ENCODE results near the gene PTPRR. TPM values are rescaled to one million over a fixed set of nuclear protein-coding genes. Genes with fewer than 3 reads are reported as not detected.

PTPRR gene
- total and polyA plus RNA-seq, 4 donors, result 0.02 to 0.08 TPM; not detected in 2

DNA sequence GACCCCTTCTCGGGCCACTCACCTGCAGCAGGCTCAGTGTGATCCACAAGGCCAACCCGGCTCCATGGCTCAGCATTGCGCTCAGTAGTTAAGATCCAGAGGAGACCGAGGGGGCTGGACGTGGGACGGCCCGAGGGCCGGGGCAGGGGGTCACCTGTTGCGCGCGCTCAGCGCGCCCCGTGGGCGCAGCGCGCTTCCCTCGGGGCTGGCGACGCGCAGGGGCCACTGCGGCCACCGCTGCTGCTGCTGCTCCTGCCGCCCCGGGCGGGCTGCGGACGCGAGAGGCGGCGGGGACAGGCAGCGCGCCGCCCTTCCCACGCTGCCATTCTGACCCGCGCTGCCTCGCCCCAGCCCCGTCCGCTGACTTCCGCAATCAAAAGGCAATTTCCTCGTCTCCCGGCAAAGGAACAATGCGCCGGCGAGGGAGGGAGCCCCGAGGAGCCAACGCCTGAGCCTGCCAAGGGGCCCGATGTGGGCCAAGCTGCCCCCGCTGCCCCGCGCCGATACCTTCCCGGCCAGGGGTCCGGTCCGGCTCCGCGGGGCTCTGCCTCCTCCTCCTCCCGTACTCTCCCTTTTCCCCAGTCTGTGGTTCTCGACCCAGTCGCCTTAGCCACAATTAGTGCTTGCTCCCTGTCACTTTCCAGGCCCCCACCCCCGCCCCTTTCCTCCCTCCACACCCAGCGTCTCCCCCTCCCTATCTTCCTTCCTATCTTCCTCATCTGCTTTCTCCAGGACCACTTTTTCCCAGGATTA, 310.6 kb downstream of the PTPRR start:
- peak; percentile 34 for DNase-seq (ENCODE audit: low spot score)
- TF ChIP-seq SP1 (IDR thresholded peaks at IDR 0.05) (no peak), MAX (IDR thresholded peaks at IDR 0.05) (no peak)
- TF ChIP-seq, protein P1, sequence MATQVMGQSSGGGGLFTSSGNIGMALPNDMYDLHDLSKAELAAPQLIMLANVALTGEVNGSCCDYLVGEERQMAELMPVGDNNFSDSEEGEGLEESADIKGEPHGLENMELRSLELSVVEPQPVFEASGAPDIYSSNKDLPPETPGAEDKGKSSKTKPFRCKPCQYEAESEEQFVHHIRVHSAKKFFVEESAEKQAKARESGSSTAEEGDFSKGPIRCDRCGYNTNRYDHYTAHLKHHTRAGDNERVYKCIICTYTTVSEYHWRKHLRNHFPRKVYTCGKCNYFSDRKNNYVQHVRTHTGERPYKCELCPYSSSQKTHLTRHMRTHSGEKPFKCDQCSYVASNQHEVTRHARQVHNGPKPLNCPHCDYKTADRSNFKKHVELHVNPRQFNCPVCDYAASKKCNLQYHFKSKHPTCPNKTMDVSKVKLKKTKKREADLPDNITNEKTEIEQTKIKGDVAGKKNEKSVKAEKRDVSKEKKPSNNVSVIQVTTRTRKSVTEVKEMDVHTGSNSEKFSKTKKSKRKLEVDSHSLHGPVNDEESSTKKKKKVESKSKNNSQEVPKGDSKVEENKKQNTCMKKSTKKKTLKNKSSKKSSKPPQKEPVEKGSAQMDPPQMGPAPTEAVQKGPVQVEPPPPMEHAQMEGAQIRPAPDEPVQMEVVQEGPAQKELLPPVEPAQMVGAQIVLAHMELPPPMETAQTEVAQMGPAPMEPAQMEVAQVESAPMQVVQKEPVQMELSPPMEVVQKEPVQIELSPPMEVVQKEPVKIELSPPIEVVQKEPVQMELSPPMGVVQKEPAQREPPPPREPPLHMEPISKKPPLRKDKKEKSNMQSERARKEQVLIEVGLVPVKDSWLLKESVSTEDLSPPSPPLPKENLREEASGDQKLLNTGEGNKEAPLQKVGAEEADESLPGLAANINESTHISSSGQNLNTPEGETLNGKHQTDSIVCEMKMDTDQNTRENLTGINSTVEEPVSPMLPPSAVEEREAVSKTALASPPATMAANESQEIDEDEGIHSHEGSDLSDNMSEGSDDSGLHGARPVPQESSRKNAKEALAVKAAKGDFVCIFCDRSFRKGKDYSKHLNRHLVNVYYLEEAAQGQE (IDR thresholded peaks at IDR 0.05), result no peak
- 2% methylated on average over 63 of the region's 63 CpGs for WGBS
- no peaks in the 10 kb centered on the region for H3K27me3 ChIP-seq (ENCODE audit: control insufficient read depth in 4 of 4, insufficient read depth in 4 of 4, low read length in 3 of 4)
- H3K27ac ChIP-seq (ENCODE audit: low read depth in 1 of 2, low read length in 2 of 2), result peak overlapping the region in 1 of 2 donors; percentile 18
- peak overlapping the region; percentile 13 to 56 (median 50) for H3K4me3 ChIP-seq (ENCODE audit: low read depth in 1 of 3, low read length in 3 of 3)
- no peak overlapping the region for H3K9ac ChIP-seq (ENCODE audit: low read depth in 1 of 2, low read length in 2 of 2)
- peaks cover 0 to 11% (median 5%) of the 10 kb centered on the region in 4 donors for H3K4me1 ChIP-seq (ENCODE audit: control insufficient read depth in 4 of 4, insufficient read depth in 4 of 4, low read length in 3 of 4)
- H3K36me3 ChIP-seq (ENCODE audit: control insufficient read depth in 4 of 4, insufficient read depth in 3 of 4, low read depth in 1 of 4, low read length in 3 of 4), result no peaks in the 10 kb centered on the region
- no peaks in the 10 kb centered on the region for H3K9me3 ChIP-seq (ENCODE audit: control insufficient read depth in 4 of 4, low read length in 3 of 4)

- no peak overlapping the region for H3K9ac ChIP-seq (ENCODE audit: low read depth in 1 of 2, low read length in 2 of 2)
- TF ChIP-seq EGR1 (IDR thresholded peaks at IDR 0.05; ENCODE audit: low read depth in 2 of 2), result no peak
- no peak for TF ChIP-seq FOXA2 (IDR thresholded peaks at IDR 0.05)
- no peak for TF ChIP-seq RXRA (IDR thresholded peaks at IDR 0.05)
- TF ChIP-seq FOXA1 (IDR thresholded peaks at IDR 0.05), result no peak
- TF ChIP-seq JUND (IDR thresholded peaks at IDR 0.05), result no peak
- H3K9me3 ChIP-seq (ENCODE audit: control insufficient read depth in 4 of 4, low read length in 3 of 4), result no peaks in the 10 kb centered on the region
- H3K4me1 ChIP-seq (ENCODE audit: control insufficient read depth in 4 of 4, insufficient read depth in 4 of 4, low read length in 3 of 4), result peaks cover 0 to 11% (median 5%) of the 10 kb centered on the region in 4 donors
- 76% methylated on average over 2 of the region's 2 CpGs for WGBS
- no peaks in the 10 kb centered on the region for H3K36me3 ChIP-seq (ENCODE audit: control insufficient read depth in 4 of 4, insufficient read depth in 3 of 4, low read depth in 1 of 4, low read length in 3 of 4)
- H3K27me3 ChIP-seq (ENCODE audit: control insufficient read depth in 4 of 4, insufficient read depth in 4 of 4, low read length in 3 of 4), result no peaks in the 10 kb centered on the region
- H3K27ac ChIP-seq (ENCODE audit: low read depth in 1 of 2, low read length in 2 of 2), result no peak overlapping the region
- H3K4me3 ChIP-seq (ENCODE audit: low read depth in 1 of 3, low read length in 3 of 3), result peak overlapping the region; percentile 13 to 56 (median 50)
- no peak for DNase-seq (ENCODE audit: low spot score)
These were observed 311.3 kb downstream of the PTPRR start for GRCh38 chr12:70609203-70609602.

DNA sequence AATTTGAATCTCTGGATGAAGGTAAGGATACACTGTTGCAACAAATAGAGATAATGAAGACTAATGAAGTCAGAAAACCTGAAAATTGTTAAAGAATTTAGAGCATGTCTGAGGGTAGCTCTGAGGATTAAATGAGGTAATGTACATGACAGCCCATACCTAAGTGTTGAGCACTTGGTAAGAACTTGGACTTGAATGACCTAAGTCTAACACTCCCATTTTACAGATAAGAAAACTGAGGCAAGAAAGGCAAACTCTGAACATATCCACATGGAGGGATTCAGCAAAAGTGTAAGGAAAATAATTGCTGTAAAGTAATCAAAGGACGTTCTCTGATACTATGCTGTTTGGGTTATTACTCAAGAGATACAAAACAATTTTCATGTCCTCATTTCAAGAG, 312.4 kb downstream of the PTPRR start:
- DNase-seq (ENCODE audit: low spot score), result no peak
- H3K27ac ChIP-seq (ENCODE audit: low read depth in 1 of 2, low read length in 2 of 2), result no peak overlapping the region
- peak overlapping the region in 1 of 3 donors; percentile 50 for H3K4me3 ChIP-seq (ENCODE audit: low read depth in 1 of 3, low read length in 3 of 3)

More for the DNA sequence above, 312.4 kb downstream of the PTPRR start:
- TF ChIP-seq TAF1 (conservative IDR thresholded peaks at IDR 0.05) (no peak), ZBTB33 (IDR thresholded peaks at IDR 0.05) (no peak)
- no peaks in the 10 kb centered on the region for H3K36me3 ChIP-seq (ENCODE audit: control insufficient read depth in 4 of 4, insufficient read depth in 3 of 4, low read depth in 1 of 4, low read length in 3 of 4)
- H3K4me1 ChIP-seq (ENCODE audit: control insufficient read depth in 4 of 4, insufficient read depth in 4 of 4, low read length in 3 of 4), result peaks cover 0 to 11% (median 5%) of the 10 kb centered on the region in 4 donors
- 74% methylated on average over 1 of the region's 1 CpG for WGBS
- no peaks in the 10 kb centered on the region for H3K27me3 ChIP-seq (ENCODE audit: control insufficient read depth in 4 of 4, insufficient read depth in 4 of 4, low read length in 3 of 4)
- H3K9me3 ChIP-seq (ENCODE audit: control insufficient read depth in 4 of 4, low read length in 3 of 4), result no peaks in the 10 kb centered on the region
- H3K9ac ChIP-seq (ENCODE audit: low read depth in 1 of 2, low read length in 2 of 2), result no peak overlapping the region

Measured in liver (tissue), 9 donors.